Stimulated activated naive CD8-positive, alpha-beta T cell treated with anti-CD3 and anti-CD28 coated beads, Interleukin-15, Interleukin-2, amounts not matched to agents 100 U/mL and 50 U/mL, for 24 hours (primary cell): ENCODE results near the gene MPC1.

Source experiments
- ATAC-seq: fragments of 150-1000 bp; cut with Tn5 transposase; one replicate; pipeline ENCODE4 v1.10.0; 2021
- DNase-seq: peaks from one replicate; pipeline ENCODE4 v3.0.0; 2021

Gene MPC1

DNA sequence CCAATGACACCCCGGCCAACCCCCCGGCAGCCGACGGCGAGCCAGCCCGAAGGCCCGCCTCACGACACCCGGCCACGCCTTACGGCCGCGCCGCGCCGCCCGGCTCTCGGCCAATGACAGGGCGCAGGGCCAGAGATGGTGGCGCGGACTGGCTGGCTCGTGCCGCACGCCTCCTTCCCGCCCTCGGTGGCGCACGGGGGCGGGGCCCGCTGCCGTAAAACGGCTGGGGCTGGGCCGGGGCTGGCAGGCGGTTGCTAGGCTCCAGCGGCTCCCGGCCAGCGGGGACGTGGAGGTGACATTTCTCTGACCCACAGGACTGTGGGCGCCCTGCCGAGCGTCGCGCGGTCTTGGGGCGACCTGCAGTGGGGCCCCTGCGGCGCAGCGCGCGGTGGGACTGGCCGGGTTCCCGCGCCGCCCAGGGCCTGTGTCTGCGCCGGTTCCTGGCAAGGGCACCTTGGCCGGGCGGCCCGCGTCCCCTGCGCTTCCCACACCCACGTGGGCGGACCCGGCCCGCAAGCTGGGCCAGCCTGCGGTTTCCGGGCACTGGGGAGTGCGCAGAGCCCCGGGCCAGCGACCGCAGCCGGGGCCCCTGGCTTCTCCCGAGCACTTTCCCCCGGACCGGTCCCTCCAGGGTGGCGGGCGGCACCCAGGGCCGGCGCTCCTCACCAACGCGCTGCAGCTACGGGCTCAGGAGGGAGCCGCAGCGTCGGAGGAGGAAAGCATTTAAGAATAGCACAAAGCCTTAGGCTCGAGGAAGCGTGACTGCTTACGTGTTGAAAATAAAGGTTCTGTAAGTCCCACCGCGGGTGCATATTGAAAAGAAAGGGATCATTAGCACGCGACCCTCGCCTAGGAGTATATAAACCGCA is at the start of gene MPC1:
Gene MPC1 (minus strand): TSS at position 8 of the 869 bp plus-strand sequence. CDS start 64 bp downstream, outside the sequence.
- ATAC-seq (peak; percentile 97), DNase-seq (peak; percentile 96)

DNA sequence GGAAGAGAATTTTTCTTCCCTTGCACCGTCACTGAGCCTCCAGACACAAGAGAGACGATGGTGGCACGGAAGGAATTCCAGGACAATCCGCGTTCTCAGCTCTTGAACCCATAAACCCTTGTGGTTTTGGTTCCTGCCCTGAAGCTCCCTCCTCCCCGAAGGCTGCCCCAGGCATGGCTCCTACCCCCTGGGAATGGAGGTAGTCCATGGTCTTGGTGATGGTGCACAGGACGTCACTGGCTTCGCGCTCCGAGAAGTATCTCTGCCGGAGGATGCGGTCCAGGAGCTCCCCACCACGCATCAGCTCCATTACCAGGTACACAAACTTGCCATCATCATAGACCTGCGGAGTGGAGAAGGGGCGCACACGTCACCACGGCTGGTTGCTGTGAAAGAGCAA is 47.5 kb upstream of the MPC1 start:
- ATAC-seq (no peak), DNase-seq (no peak)

DNA sequence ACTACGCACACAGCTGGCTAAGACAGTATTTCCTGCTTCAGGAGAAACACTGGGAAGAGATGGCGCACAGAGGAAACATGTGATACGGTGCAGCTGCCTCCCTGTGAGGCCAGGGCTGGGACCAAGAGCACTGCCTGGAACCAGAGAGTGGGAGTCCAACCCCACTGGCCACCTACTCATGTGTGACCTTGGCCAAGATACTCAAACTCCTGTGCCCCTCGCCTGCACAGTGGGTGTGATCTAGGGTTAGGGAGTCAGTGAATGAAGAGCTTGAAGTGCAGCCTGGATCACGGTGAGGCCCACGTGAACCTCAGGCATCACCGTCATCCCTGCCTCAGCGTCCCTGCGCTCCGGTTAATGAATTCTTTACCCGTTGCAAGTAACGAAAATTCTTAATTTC is 41.7 kb upstream of the MPC1 start:
- ATAC-seq (no peak), DNase-seq (no peak)

DNA sequence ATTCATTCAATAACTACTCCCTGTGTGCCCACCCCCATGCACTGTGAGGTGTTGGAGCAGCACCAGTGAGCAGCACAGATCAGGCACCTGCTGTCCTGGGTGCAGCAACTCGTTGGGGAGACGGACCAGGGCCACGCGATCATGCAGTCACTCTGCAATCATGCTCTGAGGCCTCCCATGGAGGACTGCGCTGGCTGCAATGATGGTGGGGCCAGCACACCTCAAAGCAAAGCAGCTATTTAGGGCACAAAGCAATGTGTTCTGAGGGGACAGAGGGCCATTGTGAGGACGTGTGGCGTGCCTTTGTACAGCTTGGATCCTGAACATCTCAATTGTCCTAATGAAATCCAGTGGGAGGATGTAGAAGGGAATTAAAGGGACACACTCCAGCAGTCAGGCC is 41.0 kb upstream of the MPC1 start:
- DNase-seq (no peak), ATAC-seq (no peak)

DNA sequence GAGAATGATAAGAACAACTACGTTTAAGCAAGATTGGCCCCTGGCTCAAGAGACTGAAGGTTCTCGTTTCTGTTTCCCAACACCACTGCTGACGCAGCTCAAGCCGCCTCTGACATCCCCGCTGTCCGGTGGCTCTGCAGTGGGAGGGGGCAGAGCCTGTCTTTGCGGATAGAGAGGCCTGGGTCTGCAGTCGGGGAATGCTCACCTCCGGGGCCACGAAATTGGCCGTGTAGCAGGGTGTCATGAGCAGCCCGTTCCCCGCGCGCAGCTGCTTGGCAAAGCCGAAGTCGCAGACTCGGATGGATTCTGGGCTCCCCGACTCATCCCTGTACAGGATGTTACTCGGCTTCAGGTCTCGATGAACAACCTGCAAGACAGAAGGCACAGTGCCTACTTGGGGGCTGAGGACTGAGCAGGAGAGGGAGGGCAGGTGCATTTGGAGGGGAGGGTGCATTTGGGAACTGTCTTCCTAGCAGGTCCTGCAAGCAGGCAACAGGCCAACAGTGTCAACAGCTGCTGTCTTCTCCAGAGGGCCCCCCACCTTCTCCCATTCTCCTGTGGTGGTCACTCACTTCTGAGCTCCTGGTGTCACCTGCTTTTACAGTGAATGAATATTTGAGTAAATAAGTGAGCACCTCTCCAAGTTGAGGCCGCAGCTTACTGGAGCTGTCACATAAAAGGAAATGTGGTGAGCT is 40.5 kb upstream of the MPC1 start:
- ATAC-seq (no peak), DNase-seq (no peak)

DNA sequence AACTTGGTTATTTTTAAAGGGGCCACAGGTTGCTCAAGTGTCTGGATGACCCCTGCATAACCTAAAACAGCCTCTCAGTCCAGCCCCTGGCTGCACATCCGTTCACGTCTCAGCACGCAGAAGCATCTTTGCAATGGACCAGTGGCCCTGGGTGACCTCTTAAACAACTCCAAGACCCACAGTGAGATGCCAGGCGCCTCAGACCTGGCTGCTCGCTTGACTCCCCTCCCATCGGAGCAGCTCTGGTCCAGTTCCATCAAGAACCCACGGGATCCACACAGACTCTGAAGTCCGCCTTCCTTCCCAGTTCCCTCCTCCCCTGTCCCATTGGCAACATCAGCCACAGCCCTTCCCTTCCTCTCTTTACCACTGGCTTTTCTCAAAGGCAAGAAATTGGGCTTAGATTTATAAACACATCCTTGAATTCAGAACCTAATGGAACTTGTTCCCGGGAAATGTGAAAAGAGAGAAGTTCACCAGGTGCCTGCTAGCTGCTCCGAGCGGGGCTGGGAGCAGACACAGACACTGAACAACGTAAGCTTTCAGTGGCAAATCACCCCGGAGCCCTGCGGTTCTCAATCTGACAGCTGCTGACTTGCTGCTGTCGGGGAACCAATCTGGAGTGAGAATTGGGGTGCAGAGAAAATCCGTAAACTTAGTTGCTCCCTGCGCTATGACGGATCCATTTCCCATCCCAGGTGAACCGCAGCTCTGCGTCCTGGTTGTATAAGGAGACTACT is 39.6 kb upstream of the MPC1 start:
- ATAC-seq: no peak
- DNase-seq: no peak

DNA sequence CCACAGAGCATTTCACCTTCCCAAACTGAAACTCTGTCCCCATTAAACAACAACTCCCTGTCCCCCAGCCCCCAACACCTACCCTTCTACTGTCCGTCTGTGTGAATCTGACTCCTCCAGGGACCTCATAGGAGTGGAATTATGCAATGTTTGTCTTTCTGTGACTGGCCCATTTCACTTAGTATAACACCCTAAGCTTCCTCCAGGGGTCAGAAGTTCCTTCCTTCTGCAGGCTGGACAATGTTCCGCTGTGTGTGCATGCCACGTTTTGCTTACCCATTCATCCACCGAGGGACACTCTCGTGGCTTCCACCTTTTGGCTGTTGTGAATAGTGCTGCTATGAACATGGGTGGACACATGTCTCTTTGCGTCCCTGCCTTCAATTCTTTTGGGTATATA is 37.6 kb upstream of the MPC1 start:
- ATAC-seq (no peak), DNase-seq (no peak)

DNA sequence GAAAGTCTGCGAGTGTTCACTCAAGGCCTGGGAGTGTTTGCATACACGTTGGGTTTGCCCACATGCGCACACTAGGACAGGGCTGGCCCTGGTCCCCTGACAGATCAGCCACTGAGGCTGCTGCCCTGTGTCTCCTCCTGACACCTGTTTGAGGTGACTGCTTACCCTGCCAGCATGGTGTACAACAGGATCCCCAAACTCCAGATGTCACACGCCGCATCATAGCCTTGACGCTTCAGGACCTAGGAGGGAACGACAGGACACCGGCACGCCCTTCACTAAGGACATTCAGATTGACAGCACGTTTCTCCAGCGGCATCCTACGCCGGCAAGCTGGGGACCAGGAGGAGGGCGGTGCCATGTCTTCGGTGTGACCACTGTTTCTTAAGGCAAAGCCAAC is 37.0 kb upstream of the MPC1 start:
- ATAC-seq (peak; percentile 3), DNase-seq (no peak)

DNA sequence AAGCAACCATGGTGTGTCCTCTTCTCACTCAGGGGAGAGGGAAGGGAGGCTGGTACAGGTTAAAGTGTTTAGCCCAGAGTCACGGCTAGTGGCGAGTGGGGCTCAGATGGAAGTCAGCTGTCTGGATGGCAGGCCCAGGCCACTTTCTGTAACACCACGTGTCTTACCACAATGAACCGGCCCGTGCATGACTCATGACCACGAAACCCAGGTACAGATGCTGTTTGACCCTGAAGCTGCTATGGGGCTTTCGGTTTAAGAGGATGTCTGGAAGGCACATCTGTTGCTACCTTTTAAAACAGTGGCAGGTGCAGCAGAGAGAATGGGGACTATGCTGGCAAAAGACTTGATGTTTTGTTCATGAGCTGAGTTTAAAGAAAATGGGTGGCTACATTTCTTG is 36.5 kb upstream of the MPC1 start:
- DNase-seq: peak; percentile 65
- ATAC-seq: peak; percentile 71

DNA sequence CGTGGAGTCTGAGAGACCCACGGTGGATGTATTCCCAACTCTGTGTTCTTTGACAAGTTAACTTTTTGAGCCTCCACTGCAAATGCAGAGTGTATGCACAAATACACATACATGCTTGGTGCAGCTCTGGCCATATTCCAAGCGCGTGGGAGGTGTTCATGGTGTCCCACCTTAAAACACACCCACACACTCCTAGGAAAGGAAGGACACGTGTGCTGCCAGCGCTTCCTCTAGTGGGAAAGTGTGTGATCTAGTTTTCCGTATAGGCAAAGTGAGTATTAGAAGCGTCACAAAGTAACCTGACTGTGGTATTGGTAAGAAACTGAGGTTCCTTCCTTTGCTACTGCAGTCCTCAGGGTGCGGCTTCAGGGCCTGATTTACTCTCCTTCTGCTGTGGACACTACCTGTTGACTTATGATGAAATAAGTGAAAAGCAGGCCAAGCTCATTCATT is 36.0 kb upstream of the MPC1 start:
- peak; percentile 41 for DNase-seq
- no peak for ATAC-seq

DNA sequence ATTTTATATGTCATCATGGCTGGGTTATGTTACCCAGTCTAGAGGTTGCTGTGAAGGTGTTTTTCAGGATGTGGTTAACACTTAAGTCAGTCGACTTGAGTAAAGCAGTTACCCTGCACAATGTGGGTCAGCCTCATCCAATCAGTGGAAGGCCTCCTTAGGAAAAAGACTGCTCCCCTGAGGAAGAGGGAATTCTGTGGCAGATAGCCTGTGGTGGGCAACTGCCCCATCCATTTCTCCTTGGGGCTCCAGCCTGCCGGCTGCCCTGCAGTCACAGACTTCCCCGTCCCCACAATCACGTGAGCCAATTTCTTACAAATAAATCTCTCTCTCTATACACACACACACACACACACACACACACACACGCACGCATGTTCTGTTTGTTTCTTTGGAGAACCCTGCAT is 34.5 kb upstream of the MPC1 start:
- peak; percentile 20 for DNase-seq
- peak; percentile 83 for ATAC-seq

DNA sequence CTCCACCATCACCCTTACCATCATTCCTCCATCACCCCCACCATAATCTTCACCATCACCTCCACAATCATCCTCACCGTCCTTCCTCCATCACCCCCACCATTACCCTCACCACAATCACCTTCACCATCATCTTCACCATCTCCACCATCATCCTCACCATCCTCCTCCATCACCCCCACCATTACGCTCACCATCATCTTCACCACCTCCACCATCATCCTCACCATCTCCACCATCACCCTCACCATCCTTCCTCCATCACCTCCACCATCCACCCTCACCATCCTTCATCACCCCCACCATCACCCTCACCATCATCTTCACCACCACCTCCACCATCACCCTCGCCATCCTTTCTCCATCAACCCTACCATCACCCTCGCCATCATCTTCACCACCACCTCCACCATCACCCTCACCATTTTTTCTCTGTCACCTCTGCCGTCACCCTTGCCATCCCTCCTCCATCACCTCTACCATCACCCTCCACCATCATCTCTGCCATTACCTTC is 33.1 kb upstream of the MPC1 start:
- DNase-seq (no peak), ATAC-seq (no peak)

DNA sequence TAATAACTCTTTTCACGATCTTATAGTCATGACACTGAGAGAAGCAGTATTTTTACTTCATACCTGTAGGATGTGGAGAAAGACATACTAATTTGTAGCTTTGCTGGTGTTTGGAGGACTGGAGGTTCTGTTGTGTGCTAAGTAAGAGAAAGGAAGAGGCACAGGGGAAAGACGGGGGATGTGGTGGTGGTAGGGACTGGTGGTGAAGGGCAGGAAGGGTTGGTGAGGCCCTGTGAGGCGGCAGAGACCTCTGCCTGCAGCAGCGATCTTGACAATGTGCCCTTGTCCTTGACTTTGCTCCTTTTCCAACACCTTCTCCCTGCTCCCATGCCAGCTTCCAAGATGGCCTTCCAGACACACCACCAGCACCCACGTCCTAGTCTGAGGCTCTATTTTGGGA is 32.6 kb upstream of the MPC1 start:
- peak; percentile 22 for DNase-seq
- peak; percentile 15 for ATAC-seq

DNA sequence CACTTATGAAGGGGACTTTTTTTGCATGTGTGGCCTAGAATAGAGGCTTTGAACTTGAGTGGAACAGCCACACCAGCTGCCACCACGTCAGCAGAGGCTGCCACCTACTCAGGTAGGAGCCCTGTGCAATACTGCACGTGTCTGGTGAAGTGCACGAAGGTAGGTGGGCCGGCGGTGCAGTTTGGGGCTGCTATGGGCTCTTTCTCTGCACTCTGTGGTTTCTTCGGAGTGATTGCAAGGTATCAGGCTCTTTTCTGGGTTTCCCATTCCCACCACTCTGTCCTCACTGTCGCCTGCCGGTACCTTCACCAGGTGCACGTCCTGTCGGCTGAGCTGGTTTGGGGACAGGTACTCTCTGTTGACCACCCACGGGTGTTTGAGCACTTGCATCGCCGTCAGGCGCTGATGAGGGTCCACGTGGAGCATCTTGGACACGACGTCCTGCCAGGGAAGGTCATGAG is 30.8 kb upstream of the MPC1 start:
- DNase-seq: no peak

DNA sequence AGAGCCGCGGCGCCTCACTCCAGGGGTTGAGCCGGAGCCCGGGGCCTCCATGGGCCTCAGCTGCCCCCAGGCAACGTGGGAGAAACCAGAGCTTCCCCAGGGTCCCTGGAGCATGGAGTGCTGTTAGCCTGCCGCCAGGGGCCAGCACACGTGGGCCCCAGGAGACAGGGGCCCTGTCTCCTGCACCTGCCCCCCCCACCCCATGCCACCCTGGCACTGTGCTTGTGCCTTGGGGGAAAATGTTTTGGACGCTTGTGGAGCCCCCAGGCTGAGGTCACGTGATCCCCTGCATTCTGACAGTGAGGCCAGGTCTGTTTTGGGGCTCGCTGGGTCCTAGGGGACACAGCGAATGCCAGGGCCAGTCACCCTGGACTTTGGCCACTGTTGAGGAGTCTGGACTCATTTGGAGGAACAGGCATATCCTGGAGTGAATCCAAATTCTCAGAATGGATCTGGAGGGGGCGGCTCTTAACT is 30.2 kb upstream of the MPC1 start:
- DNase-seq (no peak), ATAC-seq (no peak)

More for the DNA sequence above, 30.8 kb upstream of the MPC1 start:
- no peak for ATAC-seq

DNA sequence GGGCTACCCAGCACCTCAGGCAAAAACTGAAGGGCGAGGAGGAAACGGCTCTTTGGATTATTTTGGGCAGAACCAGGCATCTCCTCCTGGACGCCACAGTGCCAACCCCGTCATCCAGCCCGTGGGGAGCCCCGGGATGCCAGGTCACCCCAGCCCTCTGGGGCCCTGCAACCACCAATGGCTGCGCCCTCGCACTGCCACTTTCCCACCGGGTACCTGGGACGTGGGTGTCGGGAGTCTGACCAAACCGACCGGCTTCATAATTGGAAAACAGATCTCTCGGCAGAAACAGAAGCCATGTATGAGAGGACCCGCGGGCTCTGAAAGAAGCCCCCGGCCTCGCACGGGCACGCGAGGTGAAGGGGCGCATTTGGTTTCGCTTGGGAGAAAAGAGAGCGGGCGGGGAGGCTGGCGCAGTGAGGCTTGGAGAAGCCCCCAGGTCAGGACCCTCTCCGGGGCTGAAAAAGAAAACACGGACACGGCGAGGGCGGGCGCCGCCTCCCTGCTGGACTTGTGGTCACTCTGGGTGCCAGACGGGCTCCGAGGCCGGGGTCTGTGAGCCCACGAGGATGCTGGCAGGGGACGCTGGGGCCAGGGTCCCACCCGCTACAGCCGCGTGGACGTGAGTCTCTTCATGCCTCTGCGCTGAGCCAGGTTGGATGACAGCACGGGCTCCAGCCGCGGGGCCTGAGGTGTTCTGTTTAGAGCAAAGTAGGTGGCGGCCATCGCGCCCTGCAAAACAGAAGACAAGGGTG is 29.6 kb upstream of the MPC1 start:
- ATAC-seq: no peak
- no peak for DNase-seq

DNA sequence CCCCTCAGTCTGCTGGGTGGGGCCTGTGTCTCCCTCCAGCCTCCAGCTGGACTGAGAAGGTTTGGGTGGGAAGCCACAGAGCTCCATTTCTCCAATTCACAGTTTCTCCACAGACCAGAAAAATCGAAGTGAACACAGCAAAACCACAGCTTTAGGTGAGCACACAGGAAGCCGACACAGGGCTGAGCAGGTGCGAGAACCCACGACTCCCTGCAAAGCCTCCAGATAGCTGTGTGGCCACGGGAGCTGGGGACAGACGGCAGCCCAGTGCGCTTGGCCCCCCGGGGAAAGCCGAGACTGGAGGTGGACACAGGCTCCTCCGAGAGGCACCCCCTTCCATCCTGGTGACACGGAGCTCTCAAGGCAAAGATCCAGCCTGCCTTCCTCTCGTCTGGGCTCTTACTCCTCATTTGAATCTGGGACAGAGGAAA is 29.0 kb upstream of the MPC1 start:
- peak; percentile 14 for DNase-seq
- peak; percentile 37 for ATAC-seq

DNA sequence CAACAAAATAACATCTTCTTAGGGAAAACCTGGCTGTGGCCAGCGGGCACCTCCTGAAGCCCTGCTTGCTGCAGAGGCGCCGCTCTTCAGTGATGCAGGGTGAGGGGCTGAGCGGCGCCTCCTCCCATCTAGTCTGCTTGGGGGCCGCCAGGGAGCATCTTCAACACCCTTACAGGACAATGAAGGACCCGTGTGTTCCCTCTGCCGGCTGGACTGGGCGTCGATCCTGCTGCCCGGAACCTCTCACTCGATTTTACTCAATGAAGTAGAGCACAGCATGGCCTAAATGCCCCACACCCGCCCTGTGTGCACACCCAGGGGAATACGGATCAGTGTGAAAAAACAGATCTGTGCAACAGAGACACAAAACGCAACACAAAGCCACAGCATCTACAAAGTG is 28.5 kb upstream of the MPC1 start:
- ATAC-seq: no peak
- no peak for DNase-seq

DNA sequence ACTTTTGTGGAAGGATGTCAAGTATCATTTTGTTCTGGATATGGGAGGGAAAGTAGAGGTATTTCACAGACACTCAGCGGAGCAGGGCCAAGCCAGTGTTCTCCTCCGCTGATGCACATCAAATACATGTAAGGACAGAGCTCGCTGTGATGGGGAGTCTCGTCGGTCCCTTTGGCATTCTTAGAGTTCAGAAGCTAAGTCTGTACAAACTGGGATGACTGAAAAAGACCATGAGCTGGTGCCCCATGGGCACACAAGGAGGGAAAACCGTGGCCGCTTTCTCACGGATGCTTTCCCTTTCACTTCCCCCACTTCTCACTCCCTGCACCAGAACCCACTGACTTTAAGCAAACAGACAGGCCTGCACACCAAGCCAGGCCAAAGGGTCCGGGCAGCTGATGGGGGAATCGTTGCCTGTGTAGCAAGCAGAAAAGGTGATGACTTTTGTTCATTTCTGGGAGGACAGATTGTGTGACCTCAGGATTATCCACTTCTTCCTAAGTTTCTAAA is 27.7 kb upstream of the MPC1 start:
- no peak for ATAC-seq

DNA sequence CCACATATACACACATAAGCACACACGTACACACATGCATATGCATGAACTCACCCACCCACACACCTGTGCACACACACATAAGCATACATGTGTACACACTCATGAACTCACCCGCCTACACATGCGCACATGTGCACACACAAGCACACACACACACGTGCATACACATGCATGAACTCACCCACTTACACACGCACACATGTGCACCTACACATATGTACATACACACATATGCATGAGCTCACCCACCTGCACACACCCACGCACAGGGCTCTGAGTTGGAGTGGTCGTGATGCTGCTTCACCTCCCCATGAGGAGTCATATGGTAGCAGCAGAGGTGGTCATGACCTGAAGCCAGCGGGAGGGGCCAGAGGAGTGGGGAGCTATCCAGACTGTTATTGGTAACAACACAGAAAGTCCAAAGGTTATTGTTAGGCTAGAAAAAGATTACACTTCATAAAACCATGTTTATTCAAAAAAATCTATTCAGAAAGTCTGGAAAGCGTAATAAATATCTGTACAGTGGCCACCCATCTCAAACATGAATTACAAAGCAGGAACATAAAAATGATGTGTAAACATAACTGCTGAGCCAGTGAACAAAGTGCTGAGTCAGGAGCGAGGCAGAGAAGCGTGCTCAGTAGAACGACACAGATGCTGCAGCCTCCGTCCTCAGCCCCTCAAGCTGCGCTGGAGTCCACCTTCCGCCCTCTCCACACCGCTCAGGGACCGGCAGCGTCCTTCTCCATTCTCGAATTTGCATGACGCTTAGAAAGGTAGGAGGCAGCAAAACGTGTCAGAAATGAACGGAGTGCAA is 26.4 kb upstream of the MPC1 start:
- no peak for DNase-seq

More for the DNA sequence above, 27.7 kb upstream of the MPC1 start:
- DNase-seq: no peak

More for the DNA sequence above, 26.4 kb upstream of the MPC1 start:
- no peak for ATAC-seq
